Thymus (tissue), 11 donors: ENCODE results near the gene CPT1A. TPM values are rescaled to one million over a fixed set of nuclear protein-coding genes. Genes with fewer than 3 reads are reported as not detected.

ENCODE experiments used
- DNase-seq, 9 donors: peaks; one replicate each; pipeline ENCODE4 v3.0.0-alpha.2; 2013; ENCODE audit warnings: low spot score in 9 of 9, low read depth in 6 of 9, missing footprints in 1 of 9
- H3K27ac ChIP-seq, 2 donors: one replicate each; pipeline ENCODE4 v1.5.1; 2013; ENCODE audit warnings: control low read depth in 1 of 2, low read depth in 1 of 2, low read length in 1 of 2, mild to moderate bottlenecking in 1 of 2, moderate library complexity in 1 of 2
- H3K27me3 ChIP-seq, 2 donors: one replicate each; pipeline ENCODE4 v1.5.1; 2013; ENCODE audit warnings: low read length in 1 of 2; ENCODE audit not compliant: control insufficient read depth in 2 of 2, insufficient read depth in 1 of 2
- H3K36me3 ChIP-seq, 2 donors: one replicate each; pipeline ENCODE4 v1.5.1; 2013; ENCODE audit warnings: low read length in 1 of 2, mild to moderate bottlenecking in 1 of 2, moderate library complexity in 1 of 2; ENCODE audit not compliant: control insufficient read depth in 2 of 2, insufficient read depth in 2 of 2
- H3K4me1 ChIP-seq, 2 donors: one replicate each; pipeline ENCODE4 v1.5.1; 2013; ENCODE audit warnings: low read length in 2 of 2; ENCODE audit not compliant: control insufficient read depth in 2 of 2, insufficient read depth in 2 of 2
- H3K4me3 ChIP-seq, 2 donors: one replicate each; pipeline ENCODE4 v1.5.1; 2013; ENCODE audit warnings: low read length in 2 of 2, control low read depth in 1 of 2, mild to moderate bottlenecking in 1 of 2
- H3K9me3 ChIP-seq, 2 donors: one replicate each; pipeline ENCODE4 v1.5.1; 2013; ENCODE audit warnings: low read length in 1 of 2, mild to moderate bottlenecking in 1 of 2; ENCODE audit not compliant: control insufficient read depth in 2 of 2, insufficient read depth in 1 of 2
- WGBS: extraction: QIAGEN DNeasy Blood & Tissue Kit; methylation state at CpG from one replicate; pipeline ENCODE4 v1.1.7; 2013; 5-methylcytosine and 5-hydroxymethylcytosine counted together
- polyA plus RNA-seq: library from polyadenylated mRNA; stranded (reverse); fragments of 200-250 nt; gene quantifications from one replicate; pipeline ENCODE4 v1.2.3, GENCODE V29; 2013
- total RNA-seq: library from RNA; stranded (reverse); fragments of 120-200 nt; gene quantifications from one replicate; pipeline ENCODE4 v1.2.4, GENCODE V29; 2013
- donor health status: healthy.

Gene CPT1A
- total and polyA plus RNA-seq, 2 donors, result 7.1 to 19.0 TPM

GRCh38 chr11:68764746-68765145 is 77.0 kb downstream of the CPT1A start:
- H3K4me3 ChIP-seq, result no peak overlapping the region
- no peaks in the 10 kb centered on the region for H3K9me3 ChIP-seq
- H3K4me1 ChIP-seq, result no peaks in the 10 kb centered on the region
- 90% methylated on average over 16 of the region's 16 CpGs for WGBS
- H3K27me3 ChIP-seq, result no peaks in the 10 kb centered on the region
- peaks cover 0 to 20% of the 10 kb centered on the region in 2 donors for H3K36me3 ChIP-seq
- no peak for DNase-seq
- H3K27ac ChIP-seq, result no peak overlapping the region

GRCh38 chr11:68763926-68764657 is 77.6 kb downstream of the CPT1A start:
- Histone ChIP-seq H3K36me3 (peaks cover 3 to 20% of the 10 kb centered on the region in 2 donors), H3K9me3 (no peaks in the 10 kb centered on the region), H3K4me1 (no peaks in the 10 kb centered on the region), H3K27me3 (no peaks in the 10 kb centered on the region), H3K27ac (no peak overlapping the region), H3K4me3 (no peak overlapping the region)
- DNase-seq, result no peak
- 97% methylated on average over 14 of the region's 14 CpGs for WGBS

GRCh38 chr11:68763181-68763721 is 78.5 kb downstream of the CPT1A start:
- H3K36me3 ChIP-seq, result peaks cover 3 to 17% of the 10 kb centered on the region in 2 donors
- DNase-seq, result no peak
- no peaks in the 10 kb centered on the region for H3K27me3 ChIP-seq
- no peaks in the 10 kb centered on the region for H3K4me1 ChIP-seq
- H3K4me3 ChIP-seq, result no peak overlapping the region
- WGBS, result 94% methylated on average over 10 of the region's 10 CpGs
- H3K27ac ChIP-seq, result no peak overlapping the region
- no peaks in the 10 kb centered on the region for H3K9me3 ChIP-seq

- 92% methylated on average over 15 of the region's 15 CpGs for WGBS
- no peaks in the 10 kb centered on the region for H3K4me1 ChIP-seq
- H3K36me3 ChIP-seq, result peaks cover 3 to 21% of the 10 kb centered on the region in 2 donors
- no peak overlapping the region for H3K27ac ChIP-seq
- no peaks in the 10 kb centered on the region for H3K9me3 ChIP-seq
- DNase-seq, result no peak
- H3K27me3 ChIP-seq, result no peaks in the 10 kb centered on the region
- no peak overlapping the region for H3K4me3 ChIP-seq
Measured at GRCh38 chr11:68762481-68762880, 79.2 kb downstream of the CPT1A start.

- WGBS, result 87% methylated on average over 12 of the region's 12 CpGs
- H3K4me1 ChIP-seq, result no peaks in the 10 kb centered on the region
- no peak for DNase-seq
- H3K27ac ChIP-seq, result no peak overlapping the region
- H3K9me3 ChIP-seq, result no peaks in the 10 kb centered on the region
- H3K36me3 ChIP-seq, result peaks cover 5 to 22% of the 10 kb centered on the region in 2 donors
- no peaks in the 10 kb centered on the region for H3K27me3 ChIP-seq
- no peak overlapping the region for H3K4me3 ChIP-seq
Measured at GRCh38 chr11:68761801-68762200, 79.9 kb downstream of the CPT1A start.

GRCh38 chr11:68759991-68760390 is 81.7 kb downstream of the CPT1A start:
- no peak overlapping the region for H3K4me3 ChIP-seq
- H3K27me3 ChIP-seq, result no peaks in the 10 kb centered on the region
- H3K4me1 ChIP-seq, result no peaks in the 10 kb centered on the region
- no peak for DNase-seq
- H3K36me3 ChIP-seq, result peaks cover 8 to 22% of the 10 kb centered on the region in 2 donors
- H3K27ac ChIP-seq, result no peak overlapping the region
- no peaks in the 10 kb centered on the region for H3K9me3 ChIP-seq
- WGBS, result 94% methylated on average over 15 of the region's 15 CpGs

- WGBS, result 93% methylated on average over 8 of the region's 8 CpGs
- no peaks in the 10 kb centered on the region for H3K27me3 ChIP-seq
- H3K9me3 ChIP-seq, result no peaks in the 10 kb centered on the region
- peaks cover 8 to 22% of the 10 kb centered on the region in 2 donors for H3K36me3 ChIP-seq
- H3K4me1 ChIP-seq, result no peaks in the 10 kb centered on the region
- no peak overlapping the region for H3K4me3 ChIP-seq
- no peak overlapping the region for H3K27ac ChIP-seq
- DNase-seq, result no peak
Measured at GRCh38 chr11:68757711-68758110, 84.0 kb downstream of the CPT1A start.

- Histone ChIP-seq H3K4me1 (no peaks in the 10 kb centered on the region), H3K27me3 (no peaks in the 10 kb centered on the region), H3K4me3 (no peak overlapping the region), H3K27ac (no peak overlapping the region), H3K36me3 (peaks cover 8 to 15% of the 10 kb centered on the region in 2 donors), H3K9me3 (no peaks in the 10 kb centered on the region)
- 94% methylated on average over 12 of the region's 12 CpGs for WGBS
- no peak for DNase-seq
Measured at GRCh38 chr11:68756171-68756766, 85.4 kb downstream of the CPT1A start.

- no peak overlapping the region for H3K4me3 ChIP-seq
Measured at GRCh38 chr11:68753300-68753699, 88.4 kb downstream of the CPT1A start.

More at GRCh38 chr11:68753300-68753699, 88.4 kb downstream of the CPT1A start:
- Histone ChIP-seq H3K27ac (no peak overlapping the region), H3K4me1 (peaks cover 4 to 7% of the 10 kb centered on the region in 2 donors), H3K27me3 (peaks cover 0 to 2% of the 10 kb centered on the region in 2 donors), H3K36me3 (peaks cover 5 to 8% of the 10 kb centered on the region in 2 donors), H3K9me3 (peaks cover 0 to 3% of the 10 kb centered on the region in 2 donors)
- DNase-seq, result peak in 3 of 9 donors; percentile 21 to 41 (median 33)
- 84% methylated on average over 9 of the region's 9 CpGs for WGBS
